WERI-Rb-1 (cell line): ENCODE results near the gene CLIC5.

Experiments used
- DNase-seq: peaks from one replicate; pipeline ENCODE4 v3.0.0-alpha.2; 2020
- H3K27ac ChIP-seq: fragments of 250-450 bp; sonication (Bioruptor Pico); 2 replicates; pipeline ENCODE4 v1.5.1; 2020; ENCODE audit warnings: mild to moderate bottlenecking, moderate library complexity
- H3K27me3 ChIP-seq: fragments of 250-450 bp; sonication (Bioruptor Pico); 2 replicates; pipeline ENCODE4 v1.5.1; 2021; ENCODE audit warnings: mild to moderate bottlenecking, low read depth, moderate library complexity; ENCODE audit not compliant: insufficient read depth, severe bottlenecking
- H3K36me3 ChIP-seq: fragments of 250-450 bp; sonication (Bioruptor Pico); 2 replicates; pipeline ENCODE4 v1.5.1; 2020; ENCODE audit warnings: mild to moderate bottlenecking, moderate library complexity
- H3K4me3 ChIP-seq: 2 replicates; pipeline ENCODE4 v1.5.1; 2011; ENCODE audit warnings: low read depth, mild to moderate bottlenecking, control low read depth, low read length
- H3K9me3 ChIP-seq: fragments of 250-450 bp; sonication (Bioruptor Pico); 2 replicates; pipeline ENCODE4 v1.5.1; 2021; ENCODE audit warnings: mild to moderate bottlenecking, moderate library complexity; ENCODE audit not compliant: severe bottlenecking
- TF ChIP-seq, protein P1 (sequence below): IDR thresholded peaks from 2 replicates; pipeline ENCODE4 v1.5.1; 2011; ENCODE audit warnings: low read depth, mild to moderate bottlenecking, control low read depth, inconsistent platforms, low read length

Gene CLIC5

DNA sequence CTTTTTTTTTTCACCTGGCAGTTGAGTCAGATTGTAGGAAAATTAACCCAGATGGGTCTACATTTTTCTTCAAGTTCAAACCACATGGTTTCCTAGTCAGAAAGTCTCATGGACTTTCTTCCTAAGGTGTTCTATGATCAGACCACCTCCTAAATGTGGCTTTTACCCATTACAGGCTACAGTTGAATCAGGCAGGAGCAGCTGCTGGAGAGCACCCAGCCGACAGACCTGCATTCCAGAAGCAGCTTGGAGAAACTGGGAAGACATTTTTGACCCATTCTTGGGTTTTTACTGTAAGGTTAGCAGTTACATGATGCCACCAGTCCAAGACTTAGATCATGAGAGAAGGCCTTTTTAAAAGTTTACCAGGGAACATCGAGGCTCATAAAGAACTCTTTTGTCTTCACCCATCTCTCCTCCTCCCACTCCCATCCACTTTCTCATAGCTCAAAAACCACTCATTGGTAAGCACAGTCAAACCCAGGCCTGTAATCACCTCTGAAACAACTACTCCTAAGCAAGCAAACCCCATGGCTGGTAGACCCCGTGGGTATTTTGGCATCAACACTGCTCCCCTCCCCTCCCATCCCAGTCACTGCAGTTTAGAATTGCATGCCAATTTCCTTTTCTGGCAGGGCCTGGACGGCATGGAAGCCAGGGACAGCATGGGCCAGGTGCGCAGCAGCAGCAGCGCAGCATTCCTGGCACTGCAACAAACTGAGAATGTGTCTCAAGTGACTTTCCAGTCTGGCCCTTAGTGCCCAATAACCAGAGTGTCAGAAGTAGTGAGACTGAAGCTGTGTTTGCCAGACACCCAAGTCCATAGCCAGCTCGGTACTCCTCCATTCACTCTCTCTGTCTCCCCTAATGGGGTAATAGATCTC, 113.7 kb downstream of the CLIC5 start:
- H3K27me3 ChIP-seq = no peaks in the 10 kb centered on the region
- no peak overlapping the region for H3K4me3 ChIP-seq
- H3K27ac ChIP-seq = no peak overlapping the region
- H3K9me3 ChIP-seq = no peaks in the 10 kb centered on the region
- H3K36me3 ChIP-seq = no peaks in the 10 kb centered on the region
- TF ChIP-seq, protein P1, sequence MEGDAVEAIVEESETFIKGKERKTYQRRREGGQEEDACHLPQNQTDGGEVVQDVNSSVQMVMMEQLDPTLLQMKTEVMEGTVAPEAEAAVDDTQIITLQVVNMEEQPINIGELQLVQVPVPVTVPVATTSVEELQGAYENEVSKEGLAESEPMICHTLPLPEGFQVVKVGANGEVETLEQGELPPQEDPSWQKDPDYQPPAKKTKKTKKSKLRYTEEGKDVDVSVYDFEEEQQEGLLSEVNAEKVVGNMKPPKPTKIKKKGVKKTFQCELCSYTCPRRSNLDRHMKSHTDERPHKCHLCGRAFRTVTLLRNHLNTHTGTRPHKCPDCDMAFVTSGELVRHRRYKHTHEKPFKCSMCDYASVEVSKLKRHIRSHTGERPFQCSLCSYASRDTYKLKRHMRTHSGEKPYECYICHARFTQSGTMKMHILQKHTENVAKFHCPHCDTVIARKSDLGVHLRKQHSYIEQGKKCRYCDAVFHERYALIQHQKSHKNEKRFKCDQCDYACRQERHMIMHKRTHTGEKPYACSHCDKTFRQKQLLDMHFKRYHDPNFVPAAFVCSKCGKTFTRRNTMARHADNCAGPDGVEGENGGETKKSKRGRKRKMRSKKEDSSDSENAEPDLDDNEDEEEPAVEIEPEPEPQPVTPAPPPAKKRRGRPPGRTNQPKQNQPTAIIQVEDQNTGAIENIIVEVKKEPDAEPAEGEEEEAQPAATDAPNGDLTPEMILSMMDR = no peak
- no peak for DNase-seq

DNA sequence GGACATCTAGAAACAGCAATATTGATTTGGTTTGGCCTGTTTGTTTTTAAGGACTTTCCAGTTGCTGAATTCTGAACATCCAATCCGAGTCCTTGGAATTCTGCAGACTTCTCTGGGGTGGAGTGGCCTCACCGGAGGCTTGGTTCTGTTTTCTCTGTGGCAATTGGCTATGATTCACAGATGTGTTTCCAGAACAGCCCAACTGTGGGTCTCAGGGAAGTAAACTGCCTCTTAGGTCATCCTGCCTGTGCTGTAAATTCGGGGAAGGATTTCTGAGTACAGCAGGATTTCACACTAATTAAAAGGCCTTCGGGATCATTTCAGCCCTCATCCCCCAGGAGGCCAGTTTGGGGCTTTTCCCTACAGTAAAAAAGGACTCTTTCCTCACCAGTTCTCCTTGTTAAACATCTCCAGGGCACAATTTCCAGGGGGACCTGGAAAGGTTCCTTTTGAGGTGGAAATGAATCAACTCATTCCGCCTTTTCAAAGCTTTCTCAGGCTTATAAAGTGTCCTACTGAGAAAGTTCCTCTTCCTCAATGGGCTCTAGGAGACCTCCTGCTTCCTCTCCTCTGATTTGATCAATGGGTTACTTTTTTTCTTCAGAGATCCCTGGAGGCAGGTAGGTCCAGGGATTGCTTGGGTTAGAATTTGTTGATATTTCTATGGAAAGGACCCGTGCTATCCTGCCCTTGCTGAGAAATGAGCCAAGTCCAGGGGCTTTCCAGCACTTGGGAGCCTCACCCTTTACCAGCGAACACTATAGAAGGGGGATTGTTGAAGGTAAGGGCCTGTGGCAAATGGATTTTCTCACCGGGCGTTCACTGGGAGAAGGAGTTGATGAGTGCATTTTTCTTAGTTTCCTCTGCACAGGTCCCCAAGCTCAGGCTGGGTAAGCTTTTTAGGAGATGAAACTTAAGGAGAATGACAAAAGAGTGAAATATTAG, 114.6 kb downstream of the CLIC5 start:
- H3K27ac ChIP-seq = no peak overlapping the region
- H3K4me3 ChIP-seq = no peak overlapping the region
- H3K36me3 ChIP-seq = no peaks in the 10 kb centered on the region
- no peak for DNase-seq
- TF ChIP-seq, protein P1 = no peak
- H3K27me3 ChIP-seq = no peaks in the 10 kb centered on the region
- H3K9me3 ChIP-seq = no peaks in the 10 kb centered on the region

GRCh38 chr6:45899683-45899946, 116.0 kb downstream of the CLIC5 start:
- Histone ChIP-seq H3K27ac (no peak overlapping the region), H3K27me3 (no peaks in the 10 kb centered on the region), H3K9me3 (no peaks in the 10 kb centered on the region), H3K36me3 (no peaks in the 10 kb centered on the region), H3K4me3 (no peak overlapping the region)
- no peak for DNase-seq
- TF ChIP-seq, protein P1 = no peak

DNA sequence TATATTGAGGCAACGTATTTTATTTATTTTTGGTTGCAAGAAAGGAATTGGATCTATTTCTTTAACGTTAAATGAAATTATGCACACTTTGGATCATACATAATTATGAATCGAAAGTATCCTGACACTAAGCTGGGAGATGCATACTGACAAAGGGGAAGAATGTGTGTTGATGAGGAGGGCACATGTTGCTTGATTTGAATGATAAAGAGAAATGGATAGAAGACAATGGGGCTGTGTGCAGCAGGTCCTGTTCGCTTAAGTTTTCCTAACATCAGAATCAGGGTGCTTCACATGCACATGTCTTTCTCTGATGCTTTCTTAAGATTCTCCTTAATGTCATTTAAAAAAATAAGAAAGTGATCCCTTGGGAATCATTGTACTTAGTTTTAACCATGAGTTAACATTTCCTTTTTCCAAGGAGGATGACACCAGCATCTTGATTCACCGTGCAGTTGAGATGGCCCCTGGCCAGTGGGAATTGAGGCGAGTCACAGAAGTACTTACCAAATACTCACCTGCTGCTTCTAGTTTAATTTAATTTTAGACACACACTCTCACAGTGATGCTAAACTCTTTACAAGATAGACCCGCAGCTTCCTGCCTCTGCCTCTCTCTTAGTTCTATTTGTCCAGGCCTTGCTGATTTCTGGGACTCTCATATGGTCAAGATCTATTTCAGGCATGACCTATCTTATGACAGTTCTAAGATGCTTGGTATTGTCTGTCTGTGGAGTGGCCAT, 116.5 kb downstream of the CLIC5 start:
- no peak for DNase-seq

DNA sequence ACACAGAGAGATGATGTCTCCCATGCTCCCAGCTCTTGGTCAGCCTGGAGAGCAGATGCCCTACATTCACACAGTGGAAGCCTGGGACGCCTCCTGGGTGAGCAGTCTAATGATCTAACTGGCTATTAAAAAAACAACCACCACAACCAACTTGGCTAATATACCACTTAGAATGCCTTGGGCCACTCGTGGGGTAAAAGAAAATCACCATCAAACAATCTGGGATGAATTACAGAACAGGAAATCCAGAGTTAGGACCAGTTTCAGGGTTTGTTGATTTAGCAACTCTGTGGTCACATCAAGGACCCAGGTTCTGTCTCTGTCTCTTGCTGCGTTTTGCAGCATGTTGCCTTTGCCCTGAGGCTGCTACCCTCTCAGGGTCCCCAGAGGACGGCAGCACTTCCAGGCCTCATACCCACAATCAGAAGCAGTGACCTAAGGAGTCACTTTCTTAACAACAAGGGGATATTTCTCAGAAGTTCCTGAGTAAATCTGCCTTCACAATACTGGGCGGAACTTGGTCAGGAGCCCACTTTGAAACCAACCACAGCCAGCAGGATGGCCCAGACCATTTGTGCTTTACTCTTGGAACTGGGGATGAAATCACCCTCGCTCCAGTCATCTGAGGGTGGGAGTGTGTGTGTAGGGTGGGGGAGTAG, 118.7 kb downstream of the CLIC5 start:
- no peak overlapping the region for H3K4me3 ChIP-seq
- no peaks in the 10 kb centered on the region for H3K9me3 ChIP-seq
- H3K27ac ChIP-seq = no peak overlapping the region
- no peaks in the 10 kb centered on the region for H3K36me3 ChIP-seq
- no peaks in the 10 kb centered on the region for H3K27me3 ChIP-seq
- TF ChIP-seq, protein P1 = no peak
- no peak for DNase-seq

More for the DNA sequence above, 116.5 kb downstream of the CLIC5 start:
- Histone ChIP-seq H3K27ac (no peak overlapping the region), H3K4me3 (no peak overlapping the region), H3K36me3 (no peaks in the 10 kb centered on the region), H3K27me3 (no peaks in the 10 kb centered on the region), H3K9me3 (no peaks in the 10 kb centered on the region)
- TF ChIP-seq, protein P1 = no peak
